ENCODE results near the gene RSU1.
"Not testable (repeated sequence)": the region's sequence is repeated elsewhere in the genome, so short reads cannot be mapped to it uniquely, and the experiment has no call there.

Gene RSU1

GRCh38 chr10:16777473-16778370 is 39.5 kb downstream of the RSU1 start:
- peak; percentile 51 for FAIRE-seq

- FAIRE-seq = no peak
These were observed 40.3 kb downstream of the RSU1 start for GRCh38 chr10:16776896-16777295.

GRCh38 chr10:16773334-16773733 is 43.9 kb downstream of the RSU1 start:
- no peak for FAIRE-seq

GRCh38 chr10:16770670-16771069 is 46.6 kb downstream of the RSU1 start:
- FAIRE-seq = no peak

GRCh38 chr10:16770141-16770540 is 47.1 kb downstream of the RSU1 start:
- no peak for FAIRE-seq

- no peak for FAIRE-seq
These were observed 47.9 kb downstream of the RSU1 start for GRCh38 chr10:16769331-16769730.

GRCh38 chr10:16768702-16769101 is 48.5 kb downstream of the RSU1 start:
- FAIRE-seq = no peak

GRCh38 chr10:16765509-16766375 is 51.5 kb downstream of the RSU1 start:
- no peak for FAIRE-seq

- FAIRE-seq = no peak
These were observed 55.9 kb downstream of the RSU1 start for GRCh38 chr10:16761300-16761699.

GRCh38 chr10:16756561-16757221 is 60.5 kb downstream of the RSU1 start:
- FAIRE-seq = no peak

- no peak for FAIRE-seq
These were observed 62.5 kb downstream of the RSU1 start for GRCh38 chr10:16754765-16755164.

- not testable (repeated sequence) for FAIRE-seq
These were observed 64.4 kb downstream of the RSU1 start for GRCh38 chr10:16752849-16753248.

GRCh38 chr10:16752099-16752498 is 65.1 kb downstream of the RSU1 start:
- no peak for FAIRE-seq

GRCh38 chr10:16751244-16751643 is 66.0 kb downstream of the RSU1 start:
- no peak for FAIRE-seq

- FAIRE-seq = no peak
These were observed 66.8 kb downstream of the RSU1 start for GRCh38 chr10:16750461-16750860.

GRCh38 chr10:16748749-16749148 is 68.5 kb downstream of the RSU1 start:
- no peak for FAIRE-seq

- FAIRE-seq = no peak
These were observed 70.4 kb downstream of the RSU1 start for GRCh38 chr10:16746856-16747255.

GRCh38 chr10:16745061-16745460 is 72.2 kb downstream of the RSU1 start:
- no peak for FAIRE-seq

GRCh38 chr10:16742165-16742960 is 74.9 kb downstream of the RSU1 start:
- no peak for FAIRE-seq

GRCh38 chr10:16741540-16741939 is 75.7 kb downstream of the RSU1 start:
- FAIRE-seq = no peak

- no peak for FAIRE-seq
These were observed 79.8 kb downstream of the RSU1 start for GRCh38 chr10:16737420-16737819.

- FAIRE-seq = no peak
These were observed 81.6 kb downstream of the RSU1 start for GRCh38 chr10:16735671-16736070.

Data from TTC549 (cell line).